GM19193 (cell line): Measurements from ENCODE around the gene PTPN18.

Experiments used
- POLR2A ChIP-seq: IDR thresholded peaks from 4 replicates; pipeline ENCODE4 v1.6.1; 2011; ENCODE audit not compliant: insufficient read depth, insufficient read length; ENCODE audit errors: extremely low read depth

The PTPN18 gene, protein sequence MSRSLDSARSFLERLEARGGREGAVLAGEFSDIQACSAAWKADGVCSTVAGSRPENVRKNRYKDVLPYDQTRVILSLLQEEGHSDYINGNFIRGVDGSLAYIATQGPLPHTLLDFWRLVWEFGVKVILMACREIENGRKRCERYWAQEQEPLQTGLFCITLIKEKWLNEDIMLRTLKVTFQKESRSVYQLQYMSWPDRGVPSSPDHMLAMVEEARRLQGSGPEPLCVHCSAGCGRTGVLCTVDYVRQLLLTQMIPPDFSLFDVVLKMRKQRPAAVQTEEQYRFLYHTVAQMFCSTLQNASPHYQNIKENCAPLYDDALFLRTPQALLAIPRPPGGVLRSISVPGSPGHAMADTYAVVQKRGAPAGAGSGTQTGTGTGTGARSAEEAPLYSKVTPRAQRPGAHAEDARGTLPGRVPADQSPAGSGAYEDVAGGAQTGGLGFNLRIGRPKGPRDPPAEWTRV

GRCh38 chr2:130355578-130356431 lies at the start of gene PTPN18:
Gene PTPN18 (plus strand): TSS chr2:130356056. CDS start chr2:130356108, 52 bp downstream.
- TF ChIP-seq POLR2A, result peak; percentile 62

- no peak for TF ChIP-seq POLR2A
Observed at GRCh38 chr2:130307850-130308249, 48.0 kb upstream of the PTPN18 start.

- no peak for TF ChIP-seq POLR2A
Observed at GRCh38 chr2:130310881-130311280, 45.0 kb upstream of the PTPN18 start.

GRCh38 chr2:130313812-130314334 lies 42.0 kb upstream of the PTPN18 start:
- TF ChIP-seq POLR2A, result no peak

DNA sequence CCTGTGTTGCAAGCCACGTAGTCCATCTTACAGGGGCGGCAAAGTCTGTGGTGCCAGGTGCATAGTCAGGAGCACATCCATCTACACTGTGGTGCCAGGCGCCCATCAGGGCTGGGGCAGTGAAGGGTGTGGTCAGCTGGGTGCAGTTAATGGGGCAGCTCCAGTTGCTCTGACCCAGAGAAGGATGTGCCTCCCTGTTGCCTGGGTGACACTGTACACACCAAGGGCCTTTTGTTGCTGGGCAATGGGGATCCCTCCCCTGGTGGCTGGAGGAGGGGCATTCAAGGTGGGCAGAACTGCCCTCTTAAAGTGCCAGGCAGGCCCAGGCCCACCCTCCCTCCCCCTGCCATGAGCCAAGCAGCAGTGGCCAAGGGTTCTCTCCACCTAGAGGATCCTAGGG lies 41.5 kb upstream of the PTPN18 start:
- no peak for TF ChIP-seq POLR2A

GRCh38 chr2:130316596-130316995 lies 39.3 kb upstream of the PTPN18 start:
- TF ChIP-seq POLR2A, result no peak

DNA sequence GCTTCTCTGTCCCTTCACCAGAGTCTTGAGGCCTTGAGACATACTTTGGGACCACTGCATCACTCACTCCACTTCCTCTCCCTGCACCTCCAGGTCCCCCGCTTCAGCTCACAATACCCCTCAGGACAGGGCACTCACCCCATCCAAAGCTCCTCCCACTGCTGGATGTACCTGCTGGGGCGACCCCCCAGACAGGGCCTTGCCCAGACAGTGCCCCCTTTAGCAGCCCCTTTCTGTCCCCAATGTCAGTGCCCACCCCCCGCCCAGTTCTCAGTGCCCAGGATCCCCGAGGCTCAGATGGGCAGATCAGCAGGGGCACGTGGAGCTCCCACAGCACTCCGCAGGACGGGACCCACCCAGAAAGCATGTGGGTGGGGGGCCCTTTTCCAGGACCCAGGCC lies 37.0 kb upstream of the PTPN18 start:
- TF ChIP-seq POLR2A, result no peak

- TF ChIP-seq POLR2A, result no peak
Observed at GRCh38 chr2:130319536-130319935, 36.3 kb upstream of the PTPN18 start.

DNA sequence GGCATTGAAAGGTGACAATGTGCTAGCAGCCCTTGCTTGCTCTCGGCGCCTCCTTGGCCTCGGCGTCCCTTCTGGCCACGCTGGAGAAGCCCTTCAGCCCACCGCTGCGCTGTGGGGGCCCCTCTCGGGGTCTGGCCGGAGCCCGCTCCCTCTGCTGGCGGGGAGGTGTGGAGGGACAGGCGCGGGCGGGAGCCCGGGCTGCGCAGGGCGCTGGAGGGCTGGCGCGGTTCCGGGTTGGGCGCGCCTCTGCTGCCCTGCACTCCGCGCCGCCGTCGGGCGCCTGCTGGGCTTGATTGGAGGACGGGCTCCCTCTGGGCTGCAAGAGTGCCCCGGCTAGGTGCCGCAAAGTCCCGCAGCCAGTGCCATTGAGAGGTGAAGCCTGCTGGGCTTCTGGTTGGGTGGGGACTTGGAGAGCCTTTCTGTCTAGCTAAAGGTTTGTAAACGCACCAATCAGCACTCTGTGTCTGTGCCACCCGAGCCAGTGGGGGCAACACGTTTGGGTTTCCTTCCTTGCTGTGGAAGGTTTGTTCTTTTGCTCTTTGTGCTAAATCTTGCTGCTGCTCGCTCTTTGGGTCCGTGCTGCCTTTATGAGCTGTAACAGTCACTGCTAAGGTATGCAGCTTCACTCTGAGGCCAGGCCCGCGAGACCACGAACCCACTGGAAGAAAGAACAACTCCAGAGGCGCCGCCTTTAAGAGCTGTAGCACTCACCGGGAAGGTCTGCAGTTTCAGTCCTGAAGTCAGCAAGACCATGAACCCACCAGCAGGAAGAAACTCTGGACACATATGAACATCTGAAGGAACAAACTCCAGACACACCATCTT lies 27.9 kb upstream of the PTPN18 start:
- TF ChIP-seq POLR2A, result no peak

GRCh38 chr2:130328710-130329109 lies 27.1 kb upstream of the PTPN18 start:
- no peak for TF ChIP-seq POLR2A

DNA sequence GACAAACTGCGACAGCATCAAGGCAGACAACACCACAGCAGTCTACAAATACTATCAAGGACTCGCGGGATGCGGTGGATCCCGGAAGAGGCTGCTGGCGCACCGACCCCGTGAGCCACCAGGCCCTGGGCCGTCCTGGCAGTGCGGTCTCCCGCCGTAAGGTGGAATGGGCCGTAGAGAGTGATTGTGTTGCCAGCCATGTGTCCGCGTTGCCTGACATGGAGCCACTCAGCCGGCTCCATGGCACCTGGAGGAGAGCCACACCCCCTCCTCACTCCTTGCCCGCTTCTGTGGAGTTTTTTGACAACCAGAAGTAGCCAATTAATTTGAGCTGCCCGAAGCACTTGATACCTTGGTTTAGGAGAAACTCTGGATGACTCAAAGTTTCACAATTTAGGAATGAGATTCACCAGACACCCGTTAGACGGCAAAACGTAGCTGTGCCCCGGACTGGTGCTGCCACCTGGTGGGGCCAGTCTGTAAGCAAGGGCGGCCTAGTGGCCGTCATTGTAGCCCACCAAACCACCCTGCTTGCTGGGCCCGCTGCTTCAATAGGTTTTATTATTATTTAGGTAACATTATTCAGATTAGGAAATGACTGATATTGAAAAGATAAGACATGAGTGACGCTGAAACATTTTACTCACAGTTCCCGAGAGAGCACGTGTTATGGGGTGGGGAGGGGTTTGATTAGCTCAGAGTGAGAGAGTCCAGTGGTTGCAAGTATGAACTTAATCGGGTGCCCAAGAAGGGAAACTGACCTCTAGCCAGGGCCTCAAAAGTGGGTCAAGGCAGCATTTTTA lies 23.4 kb upstream of the PTPN18 start:
- TF ChIP-seq POLR2A, result no peak

GRCh38 chr2:130334026-130334425 lies 21.8 kb upstream of the PTPN18 start:
- no peak for TF ChIP-seq POLR2A

- TF ChIP-seq POLR2A, result no peak
Observed at GRCh38 chr2:130335226-130335625, 20.6 kb upstream of the PTPN18 start.
